GM19372 (cell line): ENCODE data around the gene FADD.
"Not testable (repeated sequence)": the region's sequence is repeated elsewhere in the genome, so short reads cannot be mapped to it uniquely, and the experiment has no call there.

Experiments
- ATAC-seq: cut with Tn5 transposase; IDR thresholded peaks from one replicate; pipeline ENCODE4 v1.9.1; 2021; ENCODE audit warnings: mild to moderate bottlenecking, low read depth, moderate library complexity; ENCODE audit not compliant: unreplicated experiment

Gene FADD

DNA sequence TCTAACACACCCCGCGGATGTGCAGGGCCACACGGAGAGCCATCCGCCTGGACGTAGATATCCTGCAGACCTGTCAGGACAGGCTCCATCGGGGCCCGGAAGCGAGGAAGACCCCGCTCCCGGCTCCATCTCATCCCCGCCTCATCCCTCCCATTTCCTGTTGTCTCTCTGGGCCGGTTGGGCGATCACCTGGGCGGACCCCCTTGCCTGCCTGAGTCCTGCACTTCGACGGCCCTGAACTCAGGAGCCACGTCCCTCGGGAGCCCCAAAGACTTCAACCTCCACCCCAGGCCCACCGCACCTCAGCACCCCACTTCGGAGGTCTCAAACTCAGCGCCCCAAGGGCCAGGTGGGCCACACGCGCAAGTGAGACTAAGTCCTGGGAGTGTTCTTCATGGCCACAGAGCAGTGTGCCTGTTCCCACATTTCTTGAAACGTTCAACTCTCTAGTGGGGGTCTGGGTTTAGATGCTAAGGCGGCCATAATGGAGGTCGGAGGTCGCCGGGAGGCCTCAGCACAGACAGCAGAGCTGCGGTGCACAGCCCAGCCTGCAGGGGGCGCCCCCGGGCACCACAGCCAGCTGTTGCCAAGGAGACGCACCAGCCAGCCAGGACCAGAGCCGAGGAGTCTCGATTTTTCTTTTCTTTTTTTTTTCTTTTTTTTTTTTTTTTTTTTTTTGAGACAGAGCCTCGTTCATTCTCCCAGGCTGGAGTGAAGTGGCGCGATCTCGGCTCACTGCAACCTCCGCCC, 26.0 kb upstream of the FADD start:
- no peak for ATAC-seq

DNA sequence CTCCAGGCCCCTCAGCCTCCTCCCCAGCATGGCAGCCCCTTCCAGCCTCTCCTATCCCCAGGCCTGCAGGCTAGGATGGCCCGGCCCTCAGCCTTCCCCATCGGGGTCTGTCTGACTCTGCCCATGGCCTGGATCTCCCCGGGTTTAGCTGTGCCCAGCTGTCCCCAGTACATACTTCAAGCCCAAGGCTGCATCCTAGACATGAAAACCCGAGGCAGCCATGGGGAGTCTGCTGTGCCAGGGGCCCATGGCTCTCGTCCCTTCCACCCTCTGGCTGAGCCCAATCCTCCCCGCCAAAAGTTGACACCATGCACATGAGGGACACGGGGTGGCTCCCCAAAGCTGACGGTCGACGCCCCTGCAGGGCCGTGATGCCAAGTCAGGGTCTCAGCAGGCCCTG, 22.2 kb upstream of the FADD start:
- ATAC-seq, result no peak

- ATAC-seq, result no peak
Measured at GRCh38 chr11:70182266-70182665, 20.8 kb upstream of the FADD start.

- ATAC-seq, result no peak
Measured at GRCh38 chr11:70183032-70183431, 20.1 kb upstream of the FADD start.

DNA sequence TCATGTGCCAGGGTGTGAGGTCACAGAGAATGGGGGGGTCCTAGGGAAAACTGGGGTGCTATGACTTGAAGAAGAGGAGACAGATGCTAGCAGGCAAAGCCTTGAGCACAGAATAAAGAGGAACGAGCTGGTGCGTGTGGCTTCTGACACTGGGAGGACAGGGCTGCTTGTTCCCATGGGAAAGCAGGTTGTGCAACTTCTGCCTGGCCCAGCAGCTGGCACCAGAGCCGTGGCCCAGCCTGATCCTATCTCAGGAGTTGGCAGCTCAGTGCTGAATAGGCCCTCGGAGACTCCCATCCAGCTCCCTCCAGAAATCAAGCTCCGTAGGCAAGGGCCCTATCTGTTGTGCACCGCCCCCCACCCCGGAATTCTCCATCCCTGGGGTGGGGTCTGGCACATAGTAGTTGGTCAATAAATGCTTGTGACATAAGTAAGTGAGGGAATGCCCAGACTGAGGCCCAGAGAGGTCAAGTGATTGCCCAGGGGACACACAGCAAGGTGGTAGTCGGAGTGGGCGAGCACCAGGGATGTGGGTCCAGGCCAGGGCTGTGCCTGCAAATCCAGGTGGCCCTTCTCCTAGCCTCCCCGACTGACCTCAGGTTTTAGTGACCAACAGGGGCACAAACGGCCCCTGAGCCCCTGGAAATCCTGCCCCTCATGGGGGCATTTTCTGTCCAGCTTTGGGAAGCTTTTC, 19.5 kb upstream of the FADD start:
- ATAC-seq, result no peak

DNA sequence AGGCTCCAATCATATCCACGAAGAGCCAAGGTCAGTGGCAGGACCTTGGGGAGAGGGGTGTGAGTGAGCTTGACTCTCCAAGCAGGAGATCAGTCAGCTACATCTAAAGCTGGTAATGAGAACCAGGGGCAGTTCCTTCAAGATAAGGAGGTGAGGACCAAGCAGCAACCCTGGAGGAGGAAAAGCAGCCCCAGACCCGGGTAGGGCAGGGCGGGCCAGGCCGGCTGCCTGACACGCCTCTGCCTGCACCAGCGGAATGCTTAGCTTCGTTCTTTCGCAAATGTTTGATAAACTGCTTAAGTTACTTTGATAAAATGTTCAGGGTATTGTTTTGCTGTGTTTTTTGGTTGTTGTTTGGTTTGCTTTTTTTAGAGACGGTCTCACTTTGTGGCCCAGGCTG, 18.7 kb upstream of the FADD start:
- ATAC-seq, result no peak

DNA sequence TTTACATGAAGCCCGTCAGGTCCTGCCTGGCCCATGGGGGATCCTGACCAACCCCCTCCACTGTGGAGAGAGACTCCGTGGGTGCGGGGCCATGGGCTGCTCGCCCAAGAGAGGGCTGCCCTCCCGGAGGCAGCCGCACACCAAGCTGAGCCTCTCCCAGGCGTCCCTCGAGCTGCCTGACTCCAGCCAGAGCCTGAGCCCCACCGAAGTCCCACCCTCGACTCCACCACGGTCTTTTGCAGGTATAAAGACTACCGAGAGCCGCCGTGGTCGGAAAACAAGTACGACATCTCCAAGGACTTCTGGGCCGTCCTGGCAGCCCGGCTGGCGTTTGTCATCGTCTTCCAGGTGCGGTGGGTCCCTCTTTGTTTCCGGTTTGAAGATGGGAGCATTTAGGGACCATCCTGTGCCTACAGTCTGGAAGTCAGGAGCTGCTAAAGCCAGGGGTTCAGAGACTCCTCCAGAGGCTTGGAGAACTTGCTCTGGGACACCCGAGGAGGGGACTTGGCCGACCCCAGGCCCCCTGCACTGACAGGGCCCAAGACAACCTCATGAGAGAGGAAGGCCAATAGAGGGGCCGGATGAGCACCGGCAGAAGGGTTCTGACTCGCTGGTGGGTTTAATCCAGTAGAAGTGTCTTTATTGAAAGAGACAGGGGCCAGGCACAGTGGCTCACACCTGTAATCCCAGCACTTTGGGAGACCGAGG, 17.6 kb upstream of the FADD start:
- ATAC-seq, result no peak

DNA sequence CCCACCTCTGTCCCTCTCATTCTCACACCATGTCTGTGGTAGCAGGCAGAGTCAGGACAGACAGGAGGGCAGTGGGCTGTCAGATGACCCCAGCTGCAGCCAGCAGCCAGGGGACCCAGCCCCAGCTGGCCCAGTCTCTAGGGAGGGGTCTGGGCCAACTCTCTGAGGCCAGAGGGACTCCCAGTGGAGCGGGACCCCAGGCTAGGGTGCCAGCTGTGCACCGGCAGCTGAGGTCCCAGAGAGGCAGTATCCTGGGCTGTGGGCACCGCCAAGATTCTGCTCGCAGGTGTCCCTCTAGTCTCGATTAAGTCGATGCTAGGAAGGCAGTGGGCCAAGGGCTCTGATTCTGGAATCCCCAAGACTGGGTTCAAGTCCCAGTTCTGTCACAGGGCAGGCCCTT, 16.7 kb upstream of the FADD start:
- no peak for ATAC-seq

DNA sequence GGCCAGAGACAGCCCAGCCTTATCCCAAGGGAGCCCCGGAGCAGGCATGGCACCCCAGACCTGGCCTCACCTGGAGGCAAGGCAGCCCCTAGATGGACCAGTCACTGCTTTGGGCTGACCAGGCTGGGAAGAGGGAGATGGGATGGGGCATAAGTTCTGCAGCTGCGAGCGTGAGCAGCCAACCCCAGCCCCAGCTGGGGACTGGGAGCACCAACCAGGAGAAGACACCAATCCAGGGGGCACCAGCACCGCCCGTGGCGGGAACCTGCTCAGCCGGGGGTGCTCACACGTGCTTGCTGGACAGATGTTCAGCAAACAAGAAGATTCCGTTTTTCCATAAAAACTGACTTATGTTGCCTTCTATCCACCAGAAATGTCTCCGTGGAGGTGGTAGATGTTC, 16.2 kb upstream of the FADD start:
- no peak for ATAC-seq

DNA sequence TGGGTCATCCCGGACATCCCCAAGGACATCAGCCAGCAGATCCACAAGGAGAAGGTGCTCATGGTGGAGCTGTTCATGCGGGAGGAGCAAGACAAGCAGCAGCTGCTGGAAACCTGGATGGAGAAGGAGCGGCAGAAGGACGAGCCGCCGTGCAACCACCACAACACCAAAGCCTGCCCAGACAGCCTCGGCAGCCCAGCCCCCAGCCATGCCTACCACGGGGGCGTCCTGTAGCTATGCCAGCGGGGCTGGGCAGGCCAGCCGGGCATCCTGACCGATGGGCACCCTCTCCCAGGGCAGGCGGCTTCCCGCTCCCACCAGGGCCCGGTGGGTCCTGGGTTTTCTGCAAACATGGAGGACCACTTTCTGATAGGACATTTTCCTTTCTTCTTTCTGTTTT, 15.3 kb upstream of the FADD start:
- no peak for ATAC-seq

DNA sequence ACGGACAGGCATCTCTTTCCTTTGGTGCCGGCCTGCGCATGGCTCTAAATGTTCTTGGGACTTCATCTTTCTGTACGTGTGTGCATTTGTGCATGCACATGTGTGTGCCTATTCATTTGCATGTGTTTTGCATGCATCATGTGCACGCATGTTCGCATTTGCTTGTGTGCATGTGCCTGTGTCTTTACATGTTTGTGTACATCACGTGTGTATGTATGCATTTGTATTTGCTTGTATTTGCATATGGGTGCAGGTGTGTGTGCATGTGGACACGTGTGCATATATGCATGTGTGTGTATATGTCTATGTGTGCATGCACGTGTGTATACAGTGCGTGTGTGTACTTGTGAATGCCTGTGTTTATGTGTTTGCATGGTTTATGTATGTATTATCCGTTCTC, 13.5 kb upstream of the FADD start:
- no peak for ATAC-seq

DNA sequence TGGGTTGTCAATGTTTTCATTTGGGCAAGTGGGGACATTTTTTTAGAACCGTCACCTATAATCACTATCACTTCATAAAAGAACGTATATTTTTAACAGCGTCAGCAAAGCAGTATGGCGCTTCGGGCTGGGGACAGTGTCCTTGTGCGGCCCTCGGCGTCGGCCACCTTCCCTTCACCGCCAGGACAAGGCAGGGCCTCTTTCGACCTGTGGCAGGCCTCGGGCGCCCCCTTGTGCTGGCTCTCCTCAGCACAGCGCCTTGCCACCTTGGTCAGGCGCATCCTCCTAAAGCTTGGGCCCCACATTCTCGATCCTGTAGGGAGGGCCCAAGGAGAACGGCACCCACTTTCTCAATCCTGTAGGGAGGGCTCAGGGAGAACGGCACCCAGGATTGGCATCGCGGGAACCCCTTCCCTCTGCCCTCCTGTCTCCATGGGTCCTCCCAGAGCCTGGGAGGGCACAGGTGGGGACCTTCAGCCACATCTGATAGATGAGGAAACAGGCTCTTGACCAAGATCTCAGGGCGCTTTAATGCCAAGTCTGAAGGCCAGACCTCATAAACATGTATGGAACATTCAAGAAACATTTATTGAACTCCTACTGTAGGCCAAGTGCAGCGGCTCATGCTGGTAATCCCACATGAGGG, 11.5 kb upstream of the FADD start:
- ATAC-seq, result no peak

DNA sequence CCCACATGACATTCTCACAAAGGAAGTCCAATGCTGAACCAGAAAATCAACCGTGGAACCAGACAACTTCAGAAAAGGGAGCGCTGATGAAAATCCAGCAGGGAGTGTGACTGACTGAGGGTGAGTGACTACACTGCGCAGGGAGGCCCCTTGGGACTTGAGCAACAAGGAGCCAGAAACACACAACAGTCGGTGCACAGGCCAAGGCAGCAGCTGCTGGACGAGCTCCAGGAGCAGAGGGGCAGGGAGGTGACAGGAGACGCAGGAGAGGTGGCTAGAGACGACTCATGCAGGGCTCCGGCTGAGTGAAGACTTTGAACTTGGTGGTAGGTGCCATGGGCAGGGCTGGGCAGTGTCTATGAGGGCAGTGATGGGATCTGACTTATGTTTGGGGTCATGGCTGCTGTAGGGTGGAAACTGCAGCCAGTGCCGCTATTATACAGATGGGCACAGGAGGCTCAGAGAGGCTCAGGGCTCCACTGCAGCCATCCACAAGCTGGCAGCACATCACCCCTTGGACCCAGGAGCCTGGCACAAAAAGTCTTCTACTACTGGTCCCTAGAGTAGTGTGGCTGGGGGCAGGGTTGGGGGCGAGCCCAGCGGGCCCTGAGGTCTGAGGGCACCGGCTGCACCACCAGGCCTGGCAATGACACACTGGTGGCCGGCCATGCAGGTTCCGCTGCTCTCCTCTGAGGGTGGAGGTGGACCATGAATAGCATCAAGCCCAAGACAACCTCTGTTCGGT, 10.3 kb upstream of the FADD start:
- ATAC-seq, result no peak

GRCh38 chr11:70193411-70194292, 9.4 kb upstream of the FADD start:
- no peak for ATAC-seq

DNA sequence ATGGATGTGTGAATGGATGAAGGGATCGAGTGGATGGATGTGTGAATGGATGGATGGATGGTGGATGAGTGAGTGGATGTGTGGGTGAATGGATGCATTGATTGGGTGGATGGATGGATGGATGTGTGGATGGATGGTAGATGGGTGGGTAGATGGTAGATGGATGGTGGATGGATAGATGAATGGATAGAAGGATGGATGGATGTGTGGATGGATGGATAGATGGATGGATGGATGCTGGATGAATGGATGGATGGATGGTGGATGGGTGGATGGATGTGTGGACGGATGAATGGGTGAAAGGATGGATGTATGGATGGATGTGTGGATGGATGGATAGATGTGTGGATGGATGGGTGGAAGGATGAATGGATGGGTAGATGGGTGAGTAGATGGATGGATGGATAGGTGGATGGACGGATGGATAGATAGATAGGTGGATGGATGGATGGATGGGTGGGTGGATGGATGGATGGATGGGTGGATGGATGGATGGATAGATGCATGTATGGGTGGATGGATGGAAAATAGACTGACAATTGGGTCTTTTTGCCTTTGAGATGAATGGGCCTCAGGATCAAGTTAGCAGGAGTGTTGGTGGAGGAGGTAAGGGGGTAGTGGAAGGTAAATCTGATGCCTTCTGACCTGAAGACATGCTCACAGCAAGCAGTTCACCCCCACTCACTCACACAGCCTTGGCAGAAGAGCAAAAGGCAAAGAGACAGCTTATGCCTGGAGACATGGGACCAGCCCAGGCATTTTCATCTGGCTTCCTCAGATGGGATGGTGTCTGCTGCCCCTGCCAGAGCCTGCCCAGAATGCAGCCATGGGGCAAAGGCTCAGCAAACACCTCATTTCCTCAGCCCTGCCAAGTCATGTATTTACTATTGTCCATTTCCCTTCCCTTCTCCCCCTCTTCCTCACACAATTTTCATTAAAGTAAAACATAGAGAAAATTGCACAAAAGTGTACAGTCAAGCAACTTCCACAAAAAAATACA, 8.0 kb upstream of the FADD start:
- no peak for ATAC-seq

- no peak for ATAC-seq
Measured at GRCh38 chr11:70200212-70200844, 2.8 kb upstream of the FADD start.

- ATAC-seq, result not testable (repeated sequence)
Measured at GRCh38 chr11:70201047-70201446, 2.0 kb upstream of the FADD start.
